Epidermal melanocyte (primary cell): ENCODE measurements around the gene RCCD1.

ENCODE experiments used
- DNase-seq: peaks from one replicate; pipeline ENCODE4 v3.0.0; 2011; ENCODE audit warnings: low spot score; ENCODE audit not compliant: insufficient read length

Gene RCCD1

DNA sequence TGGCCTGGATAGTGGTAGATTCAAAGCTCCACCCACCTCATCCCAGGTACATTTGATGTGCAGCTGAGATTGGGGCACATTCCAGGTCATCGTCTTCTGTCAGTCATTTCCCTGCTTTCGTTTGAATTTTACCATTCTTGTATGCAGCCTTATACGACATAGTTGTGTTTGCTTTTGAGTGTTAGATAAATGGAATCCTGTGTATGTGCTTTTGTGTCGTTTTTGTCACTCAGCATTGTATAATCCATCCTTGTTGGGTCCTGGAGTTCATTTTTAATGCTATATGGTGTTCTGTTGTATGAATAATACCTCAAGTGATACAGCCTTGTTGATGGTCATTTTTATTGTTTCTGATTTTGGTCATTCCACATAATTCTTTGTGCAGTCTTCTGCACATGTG lies 7.3 kb downstream of the RCCD1 start:
- no peak for DNase-seq

DNA sequence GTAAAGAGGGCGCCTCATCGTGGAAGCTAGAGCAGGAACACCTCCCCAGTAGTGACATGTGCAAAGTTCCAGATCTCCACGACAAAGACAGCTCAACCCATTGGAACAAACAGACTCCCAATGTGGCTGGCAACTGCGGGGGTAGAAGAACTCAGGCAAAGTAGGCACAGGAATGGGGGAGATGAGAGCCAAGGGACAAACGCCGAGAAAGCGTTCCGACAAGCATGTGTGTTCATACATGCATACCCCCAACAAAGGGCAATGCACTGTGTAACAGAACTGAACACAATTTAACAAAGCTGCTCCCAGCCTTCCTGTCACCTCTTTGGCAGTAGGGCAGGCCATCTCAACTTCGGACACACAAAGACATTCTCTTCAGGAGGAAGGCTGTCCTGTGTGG lies 11.6 kb downstream of the RCCD1 start:
- DNase-seq = no peak

DNA sequence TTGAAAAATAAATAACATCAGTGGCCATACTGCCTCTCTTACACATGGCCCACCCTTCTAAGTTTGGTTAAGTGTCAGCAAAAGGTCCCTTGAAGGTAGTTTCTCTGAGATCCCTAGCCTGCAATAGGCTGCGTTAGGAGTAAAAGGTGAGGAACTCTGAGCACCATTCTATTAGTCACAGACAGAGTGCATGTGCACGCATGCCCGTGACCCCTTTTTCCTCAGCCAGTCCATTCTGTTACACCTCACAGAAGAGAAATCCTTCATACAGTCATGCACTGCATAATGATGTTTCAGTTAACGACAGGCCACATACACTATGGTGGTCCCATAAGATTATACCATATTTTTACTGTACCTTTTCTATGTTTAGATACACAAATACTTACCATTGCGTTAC lies 12.5 kb downstream of the RCCD1 start:
- no peak for DNase-seq

DNA sequence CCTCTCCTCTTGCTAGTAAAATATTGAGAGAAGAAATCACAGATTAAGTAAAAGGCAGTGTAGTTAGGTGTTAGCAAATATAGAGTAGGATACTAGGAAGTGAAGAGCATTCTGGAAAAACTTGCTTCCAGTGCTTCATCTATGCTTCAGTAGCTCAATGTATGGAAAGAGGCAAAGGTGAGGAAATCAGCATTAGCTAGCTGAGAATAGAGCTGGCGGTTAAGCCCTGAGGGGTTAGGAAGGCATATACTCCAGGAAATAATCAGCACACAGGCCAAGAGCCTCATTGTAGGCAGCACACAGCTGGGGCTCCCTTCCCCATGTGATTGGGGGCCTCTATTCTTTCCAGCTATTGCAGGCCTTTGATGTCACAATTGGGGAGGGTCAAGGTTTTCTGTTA lies 13.8 kb downstream of the RCCD1 start:
- no peak for DNase-seq

DNA sequence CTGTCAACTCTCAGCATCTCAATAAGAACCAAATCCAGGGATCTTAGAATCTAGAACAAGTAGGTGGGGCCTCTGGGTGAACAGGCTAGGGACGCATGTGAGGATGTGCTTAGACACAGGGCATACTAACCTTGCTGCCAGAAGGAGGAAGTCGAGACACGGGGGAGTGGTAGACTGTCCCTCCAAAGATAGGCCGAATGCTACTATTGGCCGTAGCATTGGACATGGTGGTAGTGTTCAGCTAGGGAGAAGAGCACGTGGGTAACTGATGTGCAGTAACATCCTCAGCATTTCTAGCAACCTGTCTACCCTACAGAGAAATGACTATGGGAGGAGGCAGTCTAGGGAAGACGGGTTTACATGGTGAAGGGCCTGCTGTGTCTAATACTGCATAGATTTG lies 15.6 kb downstream of the RCCD1 start:
- DNase-seq = no peak

DNA sequence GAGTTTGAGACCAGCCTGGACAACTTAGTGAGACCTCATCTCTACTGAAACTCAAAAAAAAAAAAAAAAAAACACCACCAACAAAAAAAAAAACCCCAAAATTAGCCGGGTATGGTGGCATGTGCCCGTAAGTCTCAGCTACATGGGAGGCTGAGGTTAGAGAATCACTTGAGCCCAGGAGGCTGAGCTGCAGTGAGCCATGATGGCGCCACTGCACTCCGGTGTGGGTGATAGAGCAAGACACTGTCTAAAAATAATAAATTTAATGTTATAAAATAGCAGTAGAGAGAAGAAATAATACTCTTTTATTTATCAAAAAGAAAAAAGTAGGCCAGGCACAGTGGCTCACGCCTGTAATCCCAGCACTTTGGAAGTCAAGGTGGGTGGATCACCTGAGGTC lies 17.4 kb downstream of the RCCD1 start:
- DNase-seq = no peak

DNA sequence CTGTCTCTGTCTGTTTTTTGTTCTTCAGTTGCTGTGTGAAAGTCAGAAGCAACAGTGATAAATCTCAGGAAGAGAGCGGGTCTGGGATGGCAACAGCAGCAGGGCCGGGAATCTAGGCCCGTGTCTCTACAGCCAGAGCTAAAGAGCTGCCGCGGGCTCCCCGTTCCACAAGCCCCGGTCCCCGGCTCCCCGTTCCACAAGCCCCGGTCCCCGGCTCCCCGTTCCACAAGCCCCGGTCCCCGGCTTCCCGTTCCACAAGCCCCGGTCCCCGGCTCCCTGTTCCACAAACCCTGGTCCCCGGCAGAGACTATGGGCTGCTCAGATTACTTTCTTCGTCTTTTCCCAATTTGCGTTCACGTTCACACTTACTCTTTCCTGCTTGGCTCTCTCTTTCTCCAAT lies 19.5 kb downstream of the RCCD1 start:
- no peak for DNase-seq

DNA sequence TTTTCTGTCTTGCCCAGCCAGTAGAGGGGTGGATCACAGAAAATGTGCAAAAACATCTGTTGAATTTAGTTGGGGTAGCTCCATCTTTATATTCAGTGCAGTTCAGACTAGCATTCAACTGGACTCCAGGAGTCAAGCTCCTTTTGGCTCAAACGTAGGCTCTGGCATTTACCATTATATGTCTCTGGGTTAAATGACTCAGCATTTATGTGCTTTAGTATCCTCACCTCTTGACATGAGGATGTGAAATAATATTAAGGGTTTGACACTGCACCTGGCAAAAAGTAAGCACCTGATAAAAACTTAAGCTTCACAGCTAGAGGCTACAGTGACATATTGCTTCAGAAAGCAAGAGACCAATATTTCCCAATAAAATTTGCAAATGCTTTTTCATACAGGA lies 24.9 kb downstream of the RCCD1 start:
- no peak for DNase-seq

DNA sequence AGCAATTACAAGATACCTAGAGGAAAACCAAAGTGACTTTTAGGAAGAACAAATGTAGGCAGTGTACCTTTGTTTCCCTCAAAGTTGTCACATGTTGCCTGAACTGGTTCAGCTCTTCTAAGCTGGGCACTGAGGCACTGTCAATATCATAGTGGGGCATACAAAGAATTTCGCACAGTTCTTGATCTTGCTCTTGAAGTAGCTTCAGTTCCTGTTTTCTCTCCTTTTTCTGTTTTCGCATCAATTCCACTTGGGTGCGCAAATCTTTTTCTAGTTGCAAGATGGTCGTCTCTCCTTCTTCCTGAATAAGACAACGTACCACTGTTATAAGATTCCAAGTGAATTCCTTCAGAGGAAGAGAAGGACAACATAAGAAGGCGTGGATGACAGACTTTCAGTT lies 27.0 kb downstream of the RCCD1 start:
- no peak for DNase-seq

DNA sequence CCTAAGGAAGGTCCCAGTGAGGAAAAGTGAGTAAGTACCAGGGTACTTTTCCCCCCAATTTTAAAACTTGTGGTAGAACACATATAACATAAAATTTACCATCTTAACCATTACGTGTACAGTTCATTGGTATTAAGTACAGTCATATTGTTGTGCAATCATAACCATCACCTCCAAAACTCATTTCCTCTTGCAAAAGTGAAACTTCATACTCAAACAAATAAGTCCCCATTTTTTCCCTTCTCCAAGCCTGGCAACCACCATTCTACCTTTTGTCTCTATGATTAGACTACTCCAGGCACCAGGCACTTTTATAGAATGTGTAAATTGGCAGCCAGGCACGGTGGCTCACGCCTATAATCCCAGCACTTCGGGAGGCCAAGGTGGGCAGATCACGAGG lies 27.5 kb downstream of the RCCD1 start:
- no peak for DNase-seq

DNA sequence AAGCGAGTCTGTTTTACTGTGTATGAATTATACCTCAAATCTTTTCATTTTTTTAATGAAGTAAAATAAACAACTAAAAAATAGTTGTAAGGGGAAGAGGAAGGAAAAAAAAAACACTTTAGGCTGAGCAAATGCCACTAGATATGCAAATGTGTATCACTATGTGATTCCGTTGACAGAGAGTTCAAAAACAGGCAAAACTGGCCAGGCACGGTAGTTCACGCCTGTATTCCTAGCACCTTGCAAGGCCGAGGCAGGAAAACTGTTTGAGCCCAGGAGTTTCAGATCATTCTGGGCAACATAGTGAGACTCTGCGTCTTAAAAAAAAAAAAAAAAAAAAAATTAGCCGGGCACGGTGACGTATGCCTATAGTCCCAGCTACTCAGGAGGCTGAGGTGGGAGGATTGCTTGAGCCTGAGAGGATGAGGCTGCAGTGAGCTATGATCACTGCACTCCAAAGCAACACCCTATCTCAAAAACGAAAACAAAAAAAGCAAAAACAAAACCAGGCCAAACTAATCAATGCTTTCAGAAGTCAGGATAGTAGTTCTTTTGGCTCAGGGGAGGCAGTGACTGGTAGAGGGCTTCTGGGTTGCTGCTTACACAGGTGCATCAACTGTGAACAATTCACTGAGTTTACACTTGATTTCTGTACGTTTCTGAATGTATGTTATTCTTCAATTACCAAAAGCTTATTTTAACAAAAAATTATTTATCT lies 32.3 kb downstream of the RCCD1 start:
- no peak for DNase-seq

DNA sequence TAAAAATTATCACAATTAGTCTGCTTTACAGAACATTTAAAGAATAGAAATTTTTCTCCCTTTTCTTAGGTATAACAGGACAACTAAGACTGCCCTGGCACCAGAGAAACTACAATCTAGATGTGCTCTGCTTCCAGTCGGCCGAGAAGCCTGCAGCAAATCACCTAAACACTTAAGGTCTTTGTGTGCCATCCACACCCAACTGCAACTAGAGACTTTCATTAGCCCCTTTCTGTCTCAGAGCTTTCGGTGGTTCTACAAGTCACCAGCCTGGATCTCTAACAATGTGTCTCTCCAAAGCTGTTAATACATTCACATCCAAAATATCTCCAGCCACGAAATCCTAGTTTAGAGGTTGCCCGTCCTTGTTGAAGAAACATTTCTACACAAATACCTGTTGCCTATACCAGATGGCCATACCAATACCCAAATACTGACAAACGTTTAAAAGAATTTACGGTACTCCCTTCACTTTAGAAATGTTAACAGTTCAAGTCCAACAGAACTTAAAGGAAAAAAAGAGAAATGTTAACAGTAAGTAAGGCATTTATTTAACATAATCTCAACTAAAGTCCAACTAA lies 33.0 kb downstream of the RCCD1 start:
- DNase-seq = no peak

DNA sequence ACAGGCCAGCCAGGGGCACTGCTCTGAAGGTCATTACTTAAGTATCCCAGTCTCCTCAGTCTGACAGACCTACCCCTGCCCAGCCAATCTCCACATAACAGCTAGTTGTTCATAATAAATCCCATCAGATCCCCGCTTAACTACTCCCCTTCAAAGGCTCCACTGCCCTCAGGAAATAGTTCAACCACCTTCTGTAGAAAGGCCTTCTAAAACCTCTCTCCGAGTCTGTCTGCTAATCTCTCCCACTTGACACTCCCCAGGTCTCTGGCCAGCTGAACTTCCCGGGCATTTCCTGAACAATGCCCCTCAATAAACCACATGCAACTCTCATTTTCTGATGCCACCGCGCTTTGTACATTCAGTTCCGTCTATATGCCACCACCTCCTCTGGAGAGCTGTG lies 33.6 kb downstream of the RCCD1 start:
- DNase-seq = no peak

DNA sequence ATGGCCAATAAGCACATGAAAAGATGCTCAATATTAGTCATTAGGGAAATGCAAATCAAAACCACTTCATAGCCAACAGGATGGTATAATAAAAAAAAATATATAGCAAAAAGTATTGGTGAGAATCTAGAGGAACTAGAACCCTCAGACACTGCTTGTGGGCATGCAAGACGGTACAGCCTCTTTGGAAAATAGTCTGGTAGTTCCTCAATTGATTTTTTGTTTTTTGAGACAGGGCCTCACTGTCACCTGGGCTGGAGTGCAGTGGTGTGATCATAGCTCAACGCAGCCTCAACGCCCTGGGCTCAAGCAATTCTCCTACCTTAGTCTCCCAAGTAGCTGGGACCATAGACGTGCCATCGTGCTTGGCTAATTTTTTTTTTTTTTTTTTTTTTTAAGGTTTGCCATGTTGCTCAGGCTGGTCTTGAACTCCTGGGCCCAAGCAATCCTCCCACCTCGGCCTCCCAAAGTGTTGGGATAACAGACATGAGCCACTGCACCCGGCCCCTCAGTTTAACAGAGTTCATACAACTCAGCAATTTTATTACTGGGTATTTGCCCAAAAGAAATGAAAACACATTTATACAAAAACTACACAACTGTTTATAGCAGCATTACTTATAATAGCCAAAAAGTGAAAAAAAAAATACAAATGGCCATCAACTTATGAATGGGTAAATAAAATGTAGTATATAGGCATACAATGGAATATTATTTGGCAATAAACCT lies 34.5 kb downstream of the RCCD1 start:
- DNase-seq = no peak

DNA sequence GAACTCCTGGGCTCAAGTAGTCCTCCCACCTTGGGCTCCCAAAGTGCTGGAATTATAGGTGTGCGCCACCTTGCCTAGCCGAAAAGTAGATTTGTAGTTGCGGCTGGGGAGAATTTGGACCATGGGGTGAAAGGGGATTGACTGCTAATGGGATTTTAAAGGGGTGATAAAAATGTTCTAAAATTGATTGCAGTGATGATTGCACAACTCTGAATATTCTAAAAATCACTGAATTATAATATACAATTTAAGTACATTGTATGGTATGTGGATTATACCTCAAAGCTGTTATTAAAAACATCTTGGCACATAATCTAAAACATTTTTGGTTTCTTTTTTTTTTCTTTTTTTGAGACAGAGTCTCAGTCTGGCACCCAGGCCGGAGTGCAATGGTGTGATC lies 35.8 kb downstream of the RCCD1 start:
- no peak for DNase-seq

DNA sequence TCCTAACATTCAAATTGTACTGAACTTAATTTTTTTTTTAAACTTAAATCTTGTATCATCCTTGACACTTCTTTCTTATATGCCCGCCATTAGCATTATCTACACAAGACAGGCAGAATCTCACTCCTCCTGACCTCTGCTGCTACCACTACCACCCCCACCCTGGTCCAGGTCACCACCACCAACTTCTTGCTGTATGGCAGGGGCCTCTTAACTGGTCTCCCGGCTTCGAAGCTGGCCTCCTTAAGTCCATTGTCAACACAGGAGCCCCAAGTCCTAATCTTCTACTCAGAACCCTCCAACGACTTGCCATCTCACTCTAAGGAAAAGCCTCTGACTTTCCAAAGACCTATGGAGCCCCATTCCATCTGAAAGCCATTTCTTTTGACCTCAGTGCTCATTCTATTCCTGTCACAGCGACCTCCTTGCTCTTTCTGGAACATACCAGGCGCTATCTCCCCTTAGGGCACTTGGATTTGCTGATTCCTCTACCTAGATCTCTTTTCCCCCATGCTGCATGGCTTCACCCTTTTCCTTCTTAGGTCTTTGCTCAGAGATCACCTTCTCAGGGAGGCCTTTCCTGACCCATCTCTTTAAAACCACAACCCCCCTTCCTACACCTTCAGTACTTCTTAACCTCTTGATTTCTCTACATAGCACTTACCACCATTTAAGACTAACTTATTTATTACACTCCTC lies 37.1 kb downstream of the RCCD1 start:
- DNase-seq = no peak

DNA sequence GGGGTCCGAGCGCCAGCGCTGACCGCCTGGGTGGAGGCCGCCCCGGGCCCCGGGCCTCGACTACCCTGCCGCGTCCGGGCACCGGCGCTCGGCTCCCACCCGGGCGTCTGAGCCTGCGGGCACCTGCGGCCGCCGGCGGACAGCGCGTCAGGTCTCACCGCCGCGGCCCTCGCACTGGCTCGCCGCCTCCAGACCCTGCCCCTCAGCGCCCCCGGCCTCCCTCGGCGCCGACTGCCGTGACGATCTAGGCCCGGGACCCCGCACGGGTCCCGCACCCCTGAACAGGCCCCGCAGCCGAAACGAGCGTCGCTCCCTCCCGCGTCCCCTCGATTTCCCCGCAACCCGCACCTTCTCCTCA lies 39.4 kb downstream of the RCCD1 start:
- DNase-seq = no peak

DNA sequence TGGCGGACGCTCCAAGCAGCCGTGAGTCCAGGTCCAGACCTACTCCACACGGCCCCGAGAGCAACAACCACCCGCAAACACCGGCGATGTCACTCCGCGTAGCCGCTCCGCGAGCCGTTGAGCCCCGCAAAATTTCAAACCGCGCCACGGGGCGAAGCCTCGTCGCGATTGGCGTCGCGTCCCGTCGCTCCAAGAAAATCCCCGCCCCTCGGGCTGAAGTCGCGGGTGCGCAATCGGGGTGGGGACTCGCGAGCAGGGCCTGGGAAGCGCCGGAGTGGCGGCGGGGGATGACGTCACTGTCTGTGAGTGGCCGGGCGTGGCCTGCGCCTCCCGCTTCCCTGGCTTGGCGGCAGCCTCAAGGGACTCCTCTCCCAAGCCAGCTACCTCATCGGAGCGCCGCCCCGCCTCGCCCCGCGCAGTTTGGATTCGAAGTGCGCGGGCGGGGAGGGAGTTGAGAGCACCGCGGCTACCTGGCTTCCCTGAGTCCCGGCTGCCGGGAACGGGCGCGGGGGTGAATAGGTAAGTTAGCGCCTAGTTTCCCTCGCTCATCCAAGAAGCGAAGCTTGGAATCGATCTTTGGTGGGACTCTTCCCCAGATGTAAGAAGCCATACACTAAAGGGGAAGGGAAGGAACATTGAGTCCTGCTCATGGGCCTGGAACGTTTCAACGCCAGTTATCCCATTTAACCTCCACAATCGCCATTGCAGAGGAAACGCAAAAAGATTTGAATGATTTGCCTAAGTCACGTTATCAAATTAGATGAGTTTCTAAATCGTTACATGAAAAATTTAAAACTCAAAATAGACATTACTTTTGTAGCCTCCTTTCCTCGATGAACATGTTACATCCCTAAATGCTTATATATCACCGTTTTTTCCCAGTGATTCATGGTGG lies 40.0 kb downstream of the RCCD1 start, which contains the start of gene PRC1:
TSS of gene PRC1 (minus strand) at position 119 of the 895 bp plus-strand sequence. CDS start at position 1, 118 bp downstream.
- DNase-seq = peak; percentile 96

DNA sequence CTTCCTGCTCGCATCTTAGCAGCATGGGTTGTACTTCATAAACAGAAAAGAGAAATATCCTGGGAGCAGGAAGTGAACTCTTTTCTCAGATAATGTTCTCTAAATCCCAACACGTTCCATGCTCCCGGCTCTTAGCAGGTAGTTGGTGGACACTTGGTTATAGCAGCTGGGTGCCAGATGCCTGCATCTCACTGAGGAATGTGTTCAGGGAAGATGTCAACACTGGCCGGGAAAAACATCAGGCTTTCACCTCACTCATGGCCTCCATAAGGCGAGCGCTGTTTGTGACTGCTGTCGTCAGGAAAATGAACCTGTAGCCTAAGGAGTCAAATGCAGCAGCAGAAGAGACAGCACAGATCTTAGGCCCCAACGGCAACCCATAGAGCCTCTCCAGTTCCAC lies 44.1 kb downstream of the RCCD1 start:
- DNase-seq = no peak

DNA sequence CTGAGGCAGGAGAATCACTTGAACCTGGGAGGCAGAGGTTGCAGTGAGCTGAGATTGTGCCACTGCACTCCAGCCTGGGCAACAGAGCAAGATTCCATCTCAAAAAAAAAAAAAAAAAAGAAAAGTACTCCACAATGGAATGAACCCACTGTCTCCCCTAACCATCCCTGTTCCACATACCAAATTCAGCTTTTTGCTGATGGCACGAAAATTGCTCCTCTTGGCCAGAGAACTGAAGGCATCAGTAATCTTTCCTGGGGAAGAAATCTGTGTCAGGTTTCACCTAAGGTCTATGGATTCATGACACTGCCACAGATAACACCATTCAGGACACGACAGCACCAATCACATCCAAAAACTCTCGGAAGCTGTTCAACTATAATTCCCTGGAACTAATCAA lies 46.5 kb downstream of the RCCD1 start:
- no peak for DNase-seq

DNA sequence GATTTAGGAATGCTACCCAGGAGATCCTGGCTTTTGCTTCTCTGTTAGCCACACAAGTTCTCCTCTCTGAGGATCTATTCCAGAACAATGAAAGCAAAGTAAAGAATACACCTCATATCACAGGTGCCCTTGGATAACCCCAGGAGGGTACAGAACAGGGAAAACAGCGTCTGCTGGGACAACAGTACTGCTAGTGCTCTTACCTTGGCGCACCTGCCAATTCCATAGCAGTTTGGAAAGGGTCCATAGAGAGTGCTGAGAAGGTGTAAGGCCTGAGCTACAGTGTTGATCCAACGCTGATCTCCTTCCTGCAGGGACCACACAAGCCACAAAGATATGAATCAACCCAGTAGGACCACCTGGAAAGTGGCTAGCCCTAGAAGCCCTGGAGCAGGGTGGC lies 52.6 kb downstream of the RCCD1 start:
- DNase-seq = no peak
